Nephron progenitor cell (in vitro differentiated cells): Measurements from ENCODE around the gene RABL6.

Experiments used
- DNase-seq: peaks from one replicate; pipeline ENCODE4 v3.0.0; 2021
- H3K27ac Mint-ChIP-seq: 2 replicates; pipeline ENCODE4 v1.8.0; 2021; ENCODE audit warnings: mild to moderate bottlenecking, moderate library complexity, mixed read lengths
- H3K27me3 Mint-ChIP-seq: 2 replicates; pipeline ENCODE4 v1.8.0; 2021; ENCODE audit warnings: mild to moderate bottlenecking, low read depth, mixed read lengths; ENCODE audit not compliant: poor library complexity
- H3K36me3 Mint-ChIP-seq: 2 replicates; pipeline ENCODE4 v1.8.0; 2021; ENCODE audit warnings: low read depth, mixed read lengths
- H3K4me1 Mint-ChIP-seq: 2 replicates; pipeline ENCODE4 v1.8.0; 2021; ENCODE audit warnings: mixed read lengths
- H3K4me3 Mint-ChIP-seq: 2 replicates; pipeline ENCODE4 v1.8.0; 2021; ENCODE audit warnings: mild to moderate bottlenecking, moderate library complexity, mixed read lengths
- H3K9me3 Mint-ChIP-seq: 2 replicates; pipeline ENCODE4 v1.8.0; 2021; ENCODE audit warnings: mild to moderate bottlenecking, moderate library complexity, mixed read lengths
- TF ChIP-seq, protein P1 (sequence below): fragments of 200-600 bp; sonication (generic); IDR thresholded peaks from 2 replicates; pipeline ENCODE4 v1.5.0; 2021; ENCODE audit warnings: antibody characterized with exemption

Gene RABL6

DNA sequence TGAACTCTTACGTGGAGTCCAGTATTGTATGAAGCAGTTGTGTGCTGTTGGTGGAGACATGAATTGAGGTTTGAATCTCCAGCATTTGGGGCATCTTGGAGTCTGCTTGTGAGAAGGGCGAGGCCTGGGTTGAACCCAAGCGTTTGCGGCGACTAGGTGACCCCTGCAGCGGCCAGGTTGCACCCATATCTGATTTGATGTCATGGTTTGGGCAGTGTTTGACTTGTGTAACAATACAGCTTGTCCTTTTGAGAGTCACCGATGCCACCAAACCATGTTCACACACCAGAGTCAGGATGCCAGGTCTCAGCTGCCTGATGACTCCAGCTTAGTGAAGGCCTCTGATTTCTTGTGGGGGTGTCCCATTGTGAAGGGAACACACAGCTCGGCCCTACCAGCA is 80.7 kb downstream of the RABL6 start:
- TF ChIP-seq, protein P1, sequence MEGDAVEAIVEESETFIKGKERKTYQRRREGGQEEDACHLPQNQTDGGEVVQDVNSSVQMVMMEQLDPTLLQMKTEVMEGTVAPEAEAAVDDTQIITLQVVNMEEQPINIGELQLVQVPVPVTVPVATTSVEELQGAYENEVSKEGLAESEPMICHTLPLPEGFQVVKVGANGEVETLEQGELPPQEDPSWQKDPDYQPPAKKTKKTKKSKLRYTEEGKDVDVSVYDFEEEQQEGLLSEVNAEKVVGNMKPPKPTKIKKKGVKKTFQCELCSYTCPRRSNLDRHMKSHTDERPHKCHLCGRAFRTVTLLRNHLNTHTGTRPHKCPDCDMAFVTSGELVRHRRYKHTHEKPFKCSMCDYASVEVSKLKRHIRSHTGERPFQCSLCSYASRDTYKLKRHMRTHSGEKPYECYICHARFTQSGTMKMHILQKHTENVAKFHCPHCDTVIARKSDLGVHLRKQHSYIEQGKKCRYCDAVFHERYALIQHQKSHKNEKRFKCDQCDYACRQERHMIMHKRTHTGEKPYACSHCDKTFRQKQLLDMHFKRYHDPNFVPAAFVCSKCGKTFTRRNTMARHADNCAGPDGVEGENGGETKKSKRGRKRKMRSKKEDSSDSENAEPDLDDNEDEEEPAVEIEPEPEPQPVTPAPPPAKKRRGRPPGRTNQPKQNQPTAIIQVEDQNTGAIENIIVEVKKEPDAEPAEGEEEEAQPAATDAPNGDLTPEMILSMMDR = no peak
- peaks cover 9% of the 10 kb centered on the region for H3K4me1 Mint-ChIP-seq
- no peaks in the 10 kb centered on the region for H3K36me3 Mint-ChIP-seq
- no peak overlapping the region for H3K27ac Mint-ChIP-seq
- no peak overlapping the region for H3K4me3 Mint-ChIP-seq
- DNase-seq = no peak
- H3K27me3 Mint-ChIP-seq = no peaks in the 10 kb centered on the region
- no peaks in the 10 kb centered on the region for H3K9me3 Mint-ChIP-seq

DNA sequence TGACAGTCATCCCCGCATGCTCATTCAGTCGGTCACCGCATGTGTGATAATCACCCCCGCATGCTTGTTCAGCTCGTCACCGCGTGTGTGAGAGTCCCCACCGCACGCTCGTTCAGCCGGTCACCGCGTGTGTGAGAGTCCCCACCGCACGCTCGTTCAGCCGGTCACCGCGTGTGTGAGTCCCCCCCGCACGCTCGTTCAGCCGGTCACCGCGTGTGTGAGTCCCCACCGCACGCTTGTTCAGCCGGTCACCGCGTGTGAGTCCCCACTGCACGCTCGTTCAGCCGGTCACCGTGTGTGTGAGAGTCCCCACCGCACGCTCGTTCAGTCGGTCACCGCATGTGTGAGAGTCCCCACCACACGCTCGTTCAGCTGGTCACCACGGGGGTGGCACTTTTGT is 82.1 kb downstream of the RABL6 start:
- peak overlapping the region; percentile 22 for H3K27ac Mint-ChIP-seq
- H3K27me3 Mint-ChIP-seq = no peaks in the 10 kb centered on the region
- DNase-seq = no peak
- no peaks in the 10 kb centered on the region for H3K9me3 Mint-ChIP-seq
- peaks cover 9% of the 10 kb centered on the region for H3K4me1 Mint-ChIP-seq
- no peak overlapping the region for H3K4me3 Mint-ChIP-seq
- TF ChIP-seq, protein P1 = no peak
- peaks cover 7% of the 10 kb centered on the region for H3K36me3 Mint-ChIP-seq

DNA sequence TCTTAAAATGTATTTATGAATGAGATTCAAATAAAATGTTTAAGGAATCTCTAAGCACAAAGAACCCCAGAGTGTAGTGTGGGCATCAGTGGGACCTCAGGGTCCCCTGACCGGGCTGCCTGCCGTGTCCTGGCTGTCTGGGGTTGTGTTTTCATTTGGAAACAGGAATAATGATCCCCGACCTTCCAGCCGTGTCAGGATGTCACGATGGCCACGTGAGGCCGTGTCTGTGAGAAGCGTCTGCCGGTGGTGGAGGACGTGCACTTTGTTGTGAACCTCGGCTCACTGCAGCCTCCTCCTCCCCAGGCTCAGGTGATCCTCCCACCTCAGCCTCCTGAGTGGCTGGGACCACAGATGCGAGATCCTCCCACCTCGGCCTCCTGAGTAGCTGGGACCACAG is 82.9 kb downstream of the RABL6 start:
- H3K27me3 Mint-ChIP-seq = no peaks in the 10 kb centered on the region
- H3K27ac Mint-ChIP-seq = no peak overlapping the region
- no peaks in the 10 kb centered on the region for H3K9me3 Mint-ChIP-seq
- H3K36me3 Mint-ChIP-seq = peaks cover 12% of the 10 kb centered on the region
- peaks cover 9% of the 10 kb centered on the region for H3K4me1 Mint-ChIP-seq
- DNase-seq = no peak
- no peak overlapping the region for H3K4me3 Mint-ChIP-seq
- TF ChIP-seq, protein P1 = no peak
